Mammary epithelial cell (primary cell): ENCODE results near the gene DMD.

ENCODE experiments used
- EZH2 ChIP-seq: IDR thresholded peaks from 2 replicates; pipeline ENCODE4 v1.6.1; 2012; ENCODE audit warnings: low read length, inconsistent platforms, borderline replicate concordance
- TF ChIP-seq, protein P1 (sequence below), 2 donors: IDR thresholded peaks in 1 of 2; conservative IDR thresholded peaks in 1 of 2; 2 replicates each; pipeline ENCODE4 v1.5.1; 2011 to 2012; ENCODE audit warnings: inconsistent platforms in 2 of 2, low read length in 2 of 2, mild to moderate bottlenecking in 2 of 2, control low read depth in 1 of 2, low read depth in 1 of 2; ENCODE audit not compliant: insufficient read depth in 1 of 2; ENCODE audit errors: extremely low read depth in 1 of 2

DNA sequence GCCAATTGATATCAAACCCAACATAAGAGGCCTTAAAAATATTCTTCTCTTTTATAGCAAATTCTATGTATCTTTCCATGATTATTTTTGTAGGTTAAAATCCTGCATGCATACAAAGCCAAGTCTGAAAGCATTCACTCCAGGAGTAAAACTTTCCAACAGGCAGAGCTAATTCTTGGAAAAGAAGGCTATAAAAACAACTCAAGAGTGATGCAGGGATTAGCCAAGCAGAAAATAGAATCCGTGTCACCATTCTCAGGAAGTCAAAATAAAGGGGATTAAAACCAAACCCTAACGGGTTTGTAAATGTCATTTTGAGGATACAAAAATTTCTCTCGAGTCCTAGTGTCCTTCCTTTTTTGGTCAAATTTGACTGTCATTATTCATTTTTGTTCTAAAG, 412.4 kb downstream of the DMD start:
- TF ChIP-seq, protein P1, sequence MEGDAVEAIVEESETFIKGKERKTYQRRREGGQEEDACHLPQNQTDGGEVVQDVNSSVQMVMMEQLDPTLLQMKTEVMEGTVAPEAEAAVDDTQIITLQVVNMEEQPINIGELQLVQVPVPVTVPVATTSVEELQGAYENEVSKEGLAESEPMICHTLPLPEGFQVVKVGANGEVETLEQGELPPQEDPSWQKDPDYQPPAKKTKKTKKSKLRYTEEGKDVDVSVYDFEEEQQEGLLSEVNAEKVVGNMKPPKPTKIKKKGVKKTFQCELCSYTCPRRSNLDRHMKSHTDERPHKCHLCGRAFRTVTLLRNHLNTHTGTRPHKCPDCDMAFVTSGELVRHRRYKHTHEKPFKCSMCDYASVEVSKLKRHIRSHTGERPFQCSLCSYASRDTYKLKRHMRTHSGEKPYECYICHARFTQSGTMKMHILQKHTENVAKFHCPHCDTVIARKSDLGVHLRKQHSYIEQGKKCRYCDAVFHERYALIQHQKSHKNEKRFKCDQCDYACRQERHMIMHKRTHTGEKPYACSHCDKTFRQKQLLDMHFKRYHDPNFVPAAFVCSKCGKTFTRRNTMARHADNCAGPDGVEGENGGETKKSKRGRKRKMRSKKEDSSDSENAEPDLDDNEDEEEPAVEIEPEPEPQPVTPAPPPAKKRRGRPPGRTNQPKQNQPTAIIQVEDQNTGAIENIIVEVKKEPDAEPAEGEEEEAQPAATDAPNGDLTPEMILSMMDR (conservative IDR thresholded peaks at IDR 0.05 in 1 of 2, IDR thresholded peaks at IDR 0.05 in 1 of 2; ENCODE audit: extremely low read depth in 1 of 2, insufficient read depth in 1 of 2, low read depth in 1 of 2, low read length in 2 of 2): no peak
- no peak for TF ChIP-seq EZH2
